WTC11 (cell line): Measurements from ENCODE around the gene PAN2. TPM values are rescaled to one million over a fixed set of nuclear protein-coding genes. Genes with fewer than 3 reads are reported as not detected.

Experiments used
- ATAC-seq: fragments of 200-7000 bp; cut with Tn5 transposase; 2 replicates; pipeline ENCODE4 v1.10.0; 2021; ENCODE audit warnings: mild to moderate bottlenecking, moderate library complexity
- CTCF ChIA-PET: fragments of 300-600 bp; sonication (Branson Sonifier 250); formaldehyde crosslinking; loops from one replicate; lab custom pipeline; 2021; ENCODE audit warnings: antibody characterized with exemption; lab: Charles Lee
- POLR2A ChIA-PET: fragments of 350-600 bp; sonication (Branson Sonifier 250); formaldehyde crosslinking; loops from one replicate; lab custom pipeline; 2021; ENCODE audit warnings: antibody characterized with exemption; lab: Charles Lee
- DNase-seq: peaks from one replicate; pipeline ENCODE4 v3.0.0; 2021; ENCODE audit warnings: low spot score
- H3K27ac Mint-ChIP-seq: 2 replicates; pipeline ENCODE4 v1.8.0; 2021; ENCODE audit warnings: mixed read lengths
- H3K27me3 Mint-ChIP-seq: 2 replicates; pipeline ENCODE4 v1.8.0; 2021; ENCODE audit warnings: low read depth, mild to moderate bottlenecking, moderate library complexity, mixed read lengths
- H3K36me3 Mint-ChIP-seq: 2 replicates; pipeline ENCODE4 v1.8.0; 2021; ENCODE audit warnings: mixed read lengths
- H3K4me1 Mint-ChIP-seq: 2 replicates; pipeline ENCODE4 v1.8.0; 2022; ENCODE audit warnings: mixed read lengths
- H3K4me3 Mint-ChIP-seq: 2 replicates; pipeline ENCODE4 v1.8.0; 2021; ENCODE audit warnings: mild to moderate bottlenecking, moderate library complexity, mixed read lengths
- H3K9me3 Mint-ChIP-seq: 2 replicates; pipeline ENCODE4 v1.8.0; 2021; ENCODE audit warnings: mixed read lengths
- ARID4B ChIP-seq: sonication (generic); formaldehyde crosslinking; IDR thresholded peaks from 2 replicates; pipeline ENCODE4 v1.8.0; 2023; ENCODE audit warnings: missing genetic modification reagents, mild to moderate bottlenecking, borderline replicate concordance
- ATF1 ChIP-seq: sonication (generic); formaldehyde crosslinking; IDR thresholded peaks from 2 replicates; pipeline ENCODE4 v1.8.1; 2023; ENCODE audit warnings: mild to moderate bottlenecking, moderate library complexity, missing genetic modification reagents
- ESRRA ChIP-seq: sonication (generic); formaldehyde crosslinking; IDR thresholded peaks from 2 replicates; pipeline ENCODE4 v1.8.1; 2022; ENCODE audit warnings: mild to moderate bottlenecking, missing genetic modification reagents, borderline replicate concordance
- FOXP1 ChIP-seq: sonication (generic); formaldehyde crosslinking; IDR thresholded peaks from 2 replicates; pipeline ENCODE4 v1.8.0; 2022; ENCODE audit warnings: missing genetic modification reagents, mild to moderate bottlenecking, moderate library complexity, borderline replicate concordance
- JAZF1 ChIP-seq: fragments of 250-450 bp; sonication (Bioruptor Pico); IDR thresholded peaks from 2 replicates; pipeline ENCODE4 v1.9.0; 2021; ENCODE audit warnings: moderate library complexity, mild to moderate bottlenecking, inconsistent platforms
- MAX ChIP-seq: sonication (generic); formaldehyde crosslinking; IDR thresholded peaks from 2 replicates; pipeline ENCODE4 v1.8.0; 2022; ENCODE audit warnings: mild to moderate bottlenecking, missing genetic modification reagents
- OVOL2 ChIP-seq: fragments of 250-450 bp; sonication (Bioruptor Pico); IDR thresholded peaks from 2 replicates; pipeline ENCODE4 v1.9.0; 2021; ENCODE audit warnings: mild to moderate bottlenecking, borderline replicate concordance
- PREB ChIP-seq: sonication (generic); formaldehyde crosslinking; IDR thresholded peaks from 2 replicates; pipeline ENCODE4 v1.8.1; 2022; ENCODE audit warnings: mild to moderate bottlenecking, missing genetic modification reagents, moderate library complexity, borderline replicate concordance
- SMAD3 ChIP-seq: sonication (generic); formaldehyde crosslinking; IDR thresholded peaks from 2 replicates; pipeline ENCODE4 v1.8.0; 2022; ENCODE audit warnings: missing genetic modification reagents, mild to moderate bottlenecking, borderline replicate concordance
- TEAD4 ChIP-seq: sonication (generic); formaldehyde crosslinking; IDR thresholded peaks from 2 replicates; pipeline ENCODE4 v1.8.0; 2022; ENCODE audit warnings: mild to moderate bottlenecking, missing genetic modification reagents
- ZNF121 ChIP-seq: sonication (generic); formaldehyde crosslinking; IDR thresholded peaks from 2 replicates; pipeline ENCODE4 v1.8.0; 2023; ENCODE audit warnings: missing genetic modification reagents
- ZNF138 ChIP-seq: sonication (generic); formaldehyde crosslinking; conservative IDR thresholded peaks from 2 replicates; pipeline ENCODE4 v1.8.1; 2022; ENCODE audit warnings: mild to moderate bottlenecking, moderate library complexity, missing genetic modification reagents
- ZNF263 ChIP-seq: sonication (generic); formaldehyde crosslinking; IDR thresholded peaks from 2 replicates; pipeline ENCODE4 v1.8.1; 2022; ENCODE audit warnings: low read depth, mild to moderate bottlenecking, moderate library complexity, missing genetic modification reagents
- ZNF423 ChIP-seq: fragments of 250-450 bp; sonication (Bioruptor Pico); IDR thresholded peaks from 2 replicates; pipeline ENCODE4 v2.1.2; 2022; ENCODE audit warnings: mild to moderate bottlenecking, moderate library complexity
- total RNA-seq: library from RNA; stranded (reverse); gene quantifications from 3 replicates; pipeline ENCODE4 v1.2.3, GENCODE V29; 2021

PAN2 gene
- total RNA-seq, 1 experiment from 2014 or later = 46.7 TPM

GRCh38 chr12:56311003-56311402 is 22.8 kb downstream of the PAN2 start (continued):
- no peak for TF ChIP-seq ARID4B (CRISPR knock-in tag)
- TF ChIP-seq TEAD4 = no peak
- no peak for TF ChIP-seq FOXP1 (CRISPR knock-in tag)

- Mint-ChIP-seq H3K36me3 (peaks cover 47% of the 10 kb centered on the region), H3K4me1 (no peaks in the 10 kb centered on the region), H3K4me3 (no peak overlapping the region), H3K27me3 (no peaks in the 10 kb centered on the region), H3K27ac (no peak overlapping the region), H3K9me3 (no peaks in the 10 kb centered on the region)
- no peak for TF ChIP-seq ESRRA (CRISPR knock-in tag)
- TF ChIP-seq ATF1 (CRISPR knock-in tag) = no peak
- ATAC-seq (no peak), DNase-seq (no peak)
- CTCF ChIA-PET = interaction anchor here (1.1 to 1.5 kb wide), 2 partner anchors 51 to 102 kb away, joined by 3 to 4 read pairs; partner anchors contain the start of gene STAT2
- POLR2A ChIA-PET = no interaction called here
Observed at GRCh38 chr12:56308714-56309113, 25.1 kb downstream of the PAN2 start.

- Mint-ChIP-seq H3K4me1 (no peaks in the 10 kb centered on the region), H3K9me3 (no peaks in the 10 kb centered on the region), H3K4me3 (no peak overlapping the region), H3K27ac (no peak overlapping the region), H3K36me3 (peaks cover 47% of the 10 kb centered on the region), H3K27me3 (no peaks in the 10 kb centered on the region)
- no peak for ATAC-seq
- CTCF ChIA-PET = interaction anchor here (1.1 kb wide), 1 partner anchor 53 kb away, joined by 3 read pairs; the partner anchor contains the start of gene STAT2
- TF ChIP-seq MAX (CRISPR knock-in tag) = no peak
- TF ChIP-seq ZNF121 (CRISPR knock-in tag) = peak; percentile 41; the same call in 1 of the 2 replicates
- POLR2A ChIA-PET = no interaction called here
- no peak for DNase-seq
Observed at GRCh38 chr12:56307221-56307965, 26.4 kb downstream of the PAN2 start.

GRCh38 chr12:56304872-56305590 is 28.8 kb downstream of the PAN2 start:
- POLR2A ChIA-PET = interaction anchor here (1.3 kb wide), 1 partner anchor 11 kb away, joined by 3 read pairs; the partner anchor contains the start of gene CNPY2
- Mint-ChIP-seq H3K4me1 (peaks cover 8% of the 10 kb centered on the region), H3K27me3 (no peaks in the 10 kb centered on the region), H3K4me3 (no peak overlapping the region), H3K9me3 (no peaks in the 10 kb centered on the region), H3K36me3 (peaks cover 32% of the 10 kb centered on the region), H3K27ac (peak overlapping the region; percentile 43; the same call in 1 of the 2 replicates)
- DNase-seq = no peak
- no peak for TF ChIP-seq ZNF423 (CRISPR knock-in tag)
- TF ChIP-seq JAZF1 (CRISPR knock-in tag) = no peak
- TF ChIP-seq ZNF138 (CRISPR knock-in tag) = no peak
- no peak for TF ChIP-seq OVOL2 (CRISPR knock-in tag)
- TF ChIP-seq SMAD3 (CRISPR knock-in tag) = no peak
- no peak for TF ChIP-seq PREB (CRISPR knock-in tag)
- no peak for TF ChIP-seq MAX (CRISPR knock-in tag)
- no peak for TF ChIP-seq ZNF263 (CRISPR knock-in tag)
- TF ChIP-seq, all 79 proteins: peak for 0
- CTCF ChIA-PET = no interaction called here
- no peak for ATAC-seq
